OCI-LY7 (cell line): ENCODE data around the gene CNPPD1.

Source experiments
- EZH2phosphoT487 ChIP-seq: fragments of 200-600 bp; sonication (generic); IDR thresholded peaks from 2 replicates; pipeline ENCODE4 v1.6.1; 2018; ENCODE audit warnings: low read depth, borderline replicate concordance, mild to moderate bottlenecking, mixed run types, antibody characterized with exemption, low read length, moderate library complexity, mixed read lengths
- TF ChIP-seq, protein P1 (sequence below): fragments of 200-600 bp; sonication (generic); conservative IDR thresholded peaks from 2 replicates; pipeline ENCODE4 v1.5.1; 2014; ENCODE audit warnings: mild to moderate bottlenecking, antibody characterized with exemption, low read length, moderate library complexity, mixed read lengths

DNA sequence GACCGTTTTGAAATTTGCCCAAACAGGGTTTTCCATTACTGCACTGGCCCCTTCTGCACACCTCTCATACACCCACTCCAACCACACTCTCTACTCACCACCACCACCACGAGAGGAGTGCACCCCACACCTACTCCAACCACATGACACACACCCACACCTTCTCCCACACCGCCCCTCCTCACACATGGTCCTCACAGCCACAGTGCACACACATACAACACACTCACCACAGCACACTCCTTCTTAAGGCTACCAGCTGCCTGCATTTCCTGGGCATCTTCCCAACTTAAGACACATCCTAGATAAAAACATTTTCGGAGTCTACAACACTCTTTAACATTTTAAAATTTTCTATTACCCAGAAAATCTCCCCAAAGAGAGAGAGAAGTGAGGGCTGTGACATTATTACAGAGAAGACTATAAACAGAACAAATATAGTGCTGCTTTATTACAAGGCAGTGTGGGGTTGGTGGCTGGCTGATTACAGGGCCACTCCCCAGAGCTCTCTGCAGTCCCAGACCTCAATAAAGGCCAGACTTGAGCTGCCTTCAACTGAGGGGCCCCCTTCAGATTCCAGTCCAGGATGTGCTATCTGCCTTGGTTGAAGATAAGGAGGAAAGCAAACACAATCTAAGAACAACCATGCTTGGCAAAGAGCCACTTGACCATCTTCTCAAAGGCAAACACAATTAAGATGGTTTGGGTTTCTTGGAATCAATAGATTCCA lies 52.2 kb downstream of the CNPPD1 start:
- TF ChIP-seq, protein P1, sequence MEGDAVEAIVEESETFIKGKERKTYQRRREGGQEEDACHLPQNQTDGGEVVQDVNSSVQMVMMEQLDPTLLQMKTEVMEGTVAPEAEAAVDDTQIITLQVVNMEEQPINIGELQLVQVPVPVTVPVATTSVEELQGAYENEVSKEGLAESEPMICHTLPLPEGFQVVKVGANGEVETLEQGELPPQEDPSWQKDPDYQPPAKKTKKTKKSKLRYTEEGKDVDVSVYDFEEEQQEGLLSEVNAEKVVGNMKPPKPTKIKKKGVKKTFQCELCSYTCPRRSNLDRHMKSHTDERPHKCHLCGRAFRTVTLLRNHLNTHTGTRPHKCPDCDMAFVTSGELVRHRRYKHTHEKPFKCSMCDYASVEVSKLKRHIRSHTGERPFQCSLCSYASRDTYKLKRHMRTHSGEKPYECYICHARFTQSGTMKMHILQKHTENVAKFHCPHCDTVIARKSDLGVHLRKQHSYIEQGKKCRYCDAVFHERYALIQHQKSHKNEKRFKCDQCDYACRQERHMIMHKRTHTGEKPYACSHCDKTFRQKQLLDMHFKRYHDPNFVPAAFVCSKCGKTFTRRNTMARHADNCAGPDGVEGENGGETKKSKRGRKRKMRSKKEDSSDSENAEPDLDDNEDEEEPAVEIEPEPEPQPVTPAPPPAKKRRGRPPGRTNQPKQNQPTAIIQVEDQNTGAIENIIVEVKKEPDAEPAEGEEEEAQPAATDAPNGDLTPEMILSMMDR: no peak
- TF ChIP-seq EZH2phosphoT487: no peak
